Kidney epithelial cell (primary cell): Measurements from ENCODE around the gene RPP25L. TPM values are rescaled to one million over a fixed set of nuclear protein-coding genes. Genes with fewer than 3 reads are reported as not detected.

Experiments used
- DNase-seq: peaks from one replicate; pipeline ENCODE4 v3.0.0-alpha.2; 2010; ENCODE audit warnings: low read depth
- H3K27me3 ChIP-seq: 2 replicates; pipeline ENCODE4 v1.6.0; 2011; ENCODE audit warnings: low read length; ENCODE audit not compliant: control insufficient read depth, insufficient read depth
- H3K36me3 ChIP-seq: 2 replicates; pipeline ENCODE4 v1.5.1; 2011; ENCODE audit warnings: low read length; ENCODE audit not compliant: control insufficient read depth, insufficient read depth
- H3K4me3 ChIP-seq: 2 replicates; pipeline ENCODE4 v1.5.1; 2011; ENCODE audit warnings: low read depth, mild to moderate bottlenecking, control low read depth, low read length
- total RNA-seq: library from RNA; depleted of rRNA; stranded (reverse); fragments of >200 nt; gene quantifications from 2 replicates; pipeline ENCODE4 v1.2.3, GENCODE V29; 2015
- TF ChIP-seq, protein P1 (sequence below): IDR thresholded peaks from 2 replicates; pipeline ENCODE4 v1.5.1; 2011; ENCODE audit warnings: mild to moderate bottlenecking, moderate library complexity, low read length, control low read depth, inconsistent platforms; ENCODE audit not compliant: insufficient read depth, poor library complexity, severe bottlenecking

RPP25L gene
- total RNA-seq, 1 donor from 2014 or later = 31.5 TPM

DNA sequence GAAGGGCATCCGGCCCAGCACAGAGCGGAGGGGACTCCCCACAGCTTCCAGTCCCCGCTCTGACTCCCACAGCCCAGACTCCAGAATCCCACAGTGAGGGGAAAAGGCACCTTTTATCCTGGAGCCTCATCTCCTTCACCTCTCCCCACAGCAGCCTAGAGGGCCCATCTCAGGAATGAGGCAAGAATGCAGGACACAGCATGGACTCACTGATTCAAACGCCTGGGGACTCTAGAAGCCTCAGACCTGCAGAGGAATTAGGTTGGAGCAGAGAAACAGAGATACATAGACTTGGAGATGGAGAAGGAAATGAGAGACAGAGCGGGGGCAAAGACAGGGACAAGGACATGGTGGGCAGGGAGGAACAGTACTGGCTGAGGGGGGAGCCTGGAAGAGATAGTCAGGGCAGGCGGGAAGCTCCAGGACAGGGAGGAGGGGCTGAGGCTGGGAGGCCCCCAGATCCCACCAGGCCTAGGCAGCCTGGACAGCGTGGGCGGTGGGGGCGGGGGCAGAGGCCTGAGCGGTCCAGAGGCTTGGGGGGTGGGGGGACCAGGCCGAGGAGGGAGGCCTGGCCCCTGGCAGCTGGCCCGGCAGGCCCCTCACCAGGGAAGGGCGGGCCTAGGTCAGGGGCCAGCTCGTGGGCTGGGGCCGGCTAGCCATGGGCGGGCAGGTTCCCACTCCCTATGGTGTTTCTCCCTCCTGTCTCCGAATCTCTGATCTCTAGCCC lies 38.1 kb downstream of the RPP25L start:
- no peaks in the 10 kb centered on the region for H3K36me3 ChIP-seq
- H3K4me3 ChIP-seq = no peak overlapping the region
- TF ChIP-seq, protein P1, sequence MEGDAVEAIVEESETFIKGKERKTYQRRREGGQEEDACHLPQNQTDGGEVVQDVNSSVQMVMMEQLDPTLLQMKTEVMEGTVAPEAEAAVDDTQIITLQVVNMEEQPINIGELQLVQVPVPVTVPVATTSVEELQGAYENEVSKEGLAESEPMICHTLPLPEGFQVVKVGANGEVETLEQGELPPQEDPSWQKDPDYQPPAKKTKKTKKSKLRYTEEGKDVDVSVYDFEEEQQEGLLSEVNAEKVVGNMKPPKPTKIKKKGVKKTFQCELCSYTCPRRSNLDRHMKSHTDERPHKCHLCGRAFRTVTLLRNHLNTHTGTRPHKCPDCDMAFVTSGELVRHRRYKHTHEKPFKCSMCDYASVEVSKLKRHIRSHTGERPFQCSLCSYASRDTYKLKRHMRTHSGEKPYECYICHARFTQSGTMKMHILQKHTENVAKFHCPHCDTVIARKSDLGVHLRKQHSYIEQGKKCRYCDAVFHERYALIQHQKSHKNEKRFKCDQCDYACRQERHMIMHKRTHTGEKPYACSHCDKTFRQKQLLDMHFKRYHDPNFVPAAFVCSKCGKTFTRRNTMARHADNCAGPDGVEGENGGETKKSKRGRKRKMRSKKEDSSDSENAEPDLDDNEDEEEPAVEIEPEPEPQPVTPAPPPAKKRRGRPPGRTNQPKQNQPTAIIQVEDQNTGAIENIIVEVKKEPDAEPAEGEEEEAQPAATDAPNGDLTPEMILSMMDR = no peak
- H3K27me3 ChIP-seq = peaks cover 78% of the 10 kb centered on the region
- no peak for DNase-seq

DNA sequence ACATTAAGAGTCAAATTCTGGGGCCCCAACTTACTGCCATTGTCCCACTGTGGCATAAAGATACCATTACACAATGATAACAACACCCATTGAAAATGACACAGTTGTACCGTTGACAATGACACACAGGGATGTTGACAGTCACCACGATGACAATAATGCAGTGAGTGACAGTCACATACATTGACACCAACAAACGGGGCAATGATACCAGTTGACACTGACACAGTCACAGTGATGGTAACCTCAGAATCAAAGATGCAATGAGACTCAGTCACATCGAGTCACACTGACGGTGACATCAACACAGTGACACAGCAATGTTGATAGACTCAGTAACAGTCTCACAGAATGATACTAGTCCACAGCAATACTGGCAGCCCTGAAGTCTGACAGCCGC lies 39.3 kb downstream of the RPP25L start:
- H3K27me3 ChIP-seq = peaks cover 78% of the 10 kb centered on the region

DNA sequence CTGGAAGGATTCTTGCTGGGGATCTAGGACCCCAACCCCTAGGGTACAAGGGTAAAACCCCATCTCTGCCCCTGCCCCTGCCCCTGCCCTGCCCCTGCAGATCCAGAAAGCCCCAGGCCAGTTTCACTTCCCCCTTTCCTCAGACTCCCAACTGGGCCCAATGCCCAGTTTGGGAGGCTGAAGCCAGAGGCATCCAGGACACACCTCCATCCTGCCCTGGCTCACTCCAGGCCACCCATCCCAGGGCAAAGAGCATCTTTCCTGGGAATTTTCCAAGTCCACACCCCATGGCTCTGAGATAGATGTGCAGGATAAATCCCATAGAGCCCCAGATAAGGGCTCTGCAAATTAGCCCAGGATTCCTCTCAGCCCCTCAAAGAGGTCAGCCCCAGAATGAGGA lies 39.8 kb downstream of the RPP25L start:
- Histone ChIP-seq H3K4me3 (no peak overlapping the region), H3K36me3 (no peaks in the 10 kb centered on the region), H3K27me3 (peaks cover 78% of the 10 kb centered on the region)
- no peak for DNase-seq
- TF ChIP-seq, protein P1 = no peak

More for the DNA sequence above, 39.3 kb downstream of the RPP25L start:
- H3K4me3 ChIP-seq = no peak overlapping the region
- DNase-seq = no peak
- H3K36me3 ChIP-seq = no peaks in the 10 kb centered on the region
- TF ChIP-seq, protein P1 = no peak

DNA sequence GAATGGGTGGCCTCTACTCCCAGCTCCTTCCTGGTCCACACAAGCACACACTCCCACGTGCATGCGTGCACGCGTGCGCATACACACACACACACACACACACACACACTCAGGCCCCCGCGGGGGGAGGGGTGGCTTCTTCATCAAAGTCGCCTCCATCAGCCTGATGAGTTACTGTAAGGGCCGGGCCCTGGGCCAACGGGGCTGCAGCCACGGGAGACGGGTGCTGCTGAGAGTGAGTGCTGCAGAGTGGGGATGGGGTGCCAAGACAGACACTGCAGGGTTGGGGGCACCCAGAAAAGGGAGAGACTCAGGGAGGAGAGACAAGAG lies 40.5 kb downstream of the RPP25L start:
- no peak overlapping the region for H3K4me3 ChIP-seq
- TF ChIP-seq, protein P1 = no peak
- no peak for DNase-seq
- no peaks in the 10 kb centered on the region for H3K36me3 ChIP-seq
- peaks cover 78% of the 10 kb centered on the region for H3K27me3 ChIP-seq

- TF ChIP-seq, protein P1 = no peak
- Histone ChIP-seq H3K4me3 (no peak overlapping the region), H3K36me3 (no peaks in the 10 kb centered on the region), H3K27me3 (peaks cover 77% of the 10 kb centered on the region)
- DNase-seq = no peak
Measured at GRCh38 chr9:34570809-34571480, 41.0 kb downstream of the RPP25L start.
